A549 treated with CpdA at 1 μM for 4 hours (cell line): ENCODE results near the gene TK1. TPM values are rescaled to one million over a fixed set of nuclear protein-coding genes. Genes with fewer than 3 reads are reported as not detected.

Source experiments
- total RNA-seq: library from RNA; stranded (reverse); fragments of 200-300 nt; extraction: Qiagen RNA extraction; gene quantifications from 5 replicates; pipeline ENCODE4 v1.2.3, GENCODE V29; 2022; ENCODE audit warnings: low read depth

Gene TK1, protein sequence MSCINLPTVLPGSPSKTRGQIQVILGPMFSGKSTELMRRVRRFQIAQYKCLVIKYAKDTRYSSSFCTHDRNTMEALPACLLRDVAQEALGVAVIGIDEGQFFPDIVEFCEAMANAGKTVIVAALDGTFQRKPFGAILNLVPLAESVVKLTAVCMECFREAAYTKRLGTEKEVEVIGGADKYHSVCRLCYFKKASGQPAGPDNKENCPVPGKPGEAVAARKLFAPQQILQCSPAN
- total RNA-seq, result 213 to 277 TPM (median 227 TPM) in 5 replicates

GRCh38 chr17:78186692-78187595 is at the start of gene TK1, which contains the start of gene AFMID:
Gene TK1, minus strand, starts transcription at chr17:78187052. Its CDS starts 58 bp downstream, at chr17:78186994.
Gene AFMID, plus strand, starts transcription at chr17:78187362. Its CDS starts 9 bp downstream, at chr17:78187371.

DNA sequence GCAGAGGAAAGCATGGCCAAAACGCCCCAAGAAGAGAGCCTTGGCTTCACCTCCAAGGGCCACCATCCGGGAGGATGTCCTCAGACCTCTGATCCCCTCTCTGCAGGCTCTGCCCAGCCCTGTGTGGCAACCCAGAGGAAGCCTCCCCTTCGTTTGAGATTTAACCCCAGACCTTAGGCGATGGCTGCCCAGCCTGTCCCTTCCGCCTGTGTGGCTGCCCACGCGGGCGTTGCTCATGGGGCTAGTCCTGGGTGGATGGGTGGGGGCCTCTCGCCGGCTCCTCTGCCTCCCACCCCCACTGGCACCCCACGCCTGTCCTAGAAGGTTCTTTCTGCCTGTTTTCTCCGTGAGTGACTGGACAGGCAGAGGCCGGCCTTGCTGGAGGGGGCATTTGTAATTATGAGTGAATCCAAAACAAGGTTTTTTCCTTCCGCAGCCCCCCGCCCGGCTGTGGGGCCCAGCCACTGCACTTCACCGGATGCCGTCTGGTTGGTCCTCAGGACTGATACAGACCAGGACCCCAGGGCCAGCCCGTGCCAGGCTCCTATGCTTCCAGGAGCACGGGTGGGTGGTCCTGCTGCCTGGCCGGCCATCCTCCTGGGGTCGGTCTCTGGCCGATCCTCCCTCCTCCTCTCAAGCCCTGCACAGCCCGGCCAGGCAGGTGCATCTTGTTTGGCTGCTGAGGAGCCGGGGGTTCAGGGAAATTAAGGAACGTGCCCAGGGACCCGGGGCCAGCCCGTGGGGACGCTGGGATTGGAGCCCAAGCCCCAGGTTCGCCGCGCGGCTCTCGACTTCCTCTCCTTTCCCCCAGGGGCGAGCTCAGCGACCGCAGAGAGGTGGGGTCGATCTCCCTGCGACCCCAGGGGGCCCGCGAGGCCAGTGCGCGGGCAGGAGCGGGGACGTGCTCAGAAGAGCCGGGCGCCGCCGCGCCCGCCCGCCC is 44.4 kb upstream of the TK1 start, which contains the start of gene TMEM235:
Gene TMEM235, plus strand, starts transcription at position 636 of the 940 bp plus-strand sequence. CDS start 393 bp downstream, outside the sequence.

GRCh38 chr17:78214016-78214705 is 27.3 kb upstream of the TK1 start, which contains the start of gene BIRC5:
Gene BIRC5, plus strand, starts transcription at chr17:78214253. Its CDS starts 64 bp downstream, at chr17:78214317.

GRCh38 chr17:78168242-78168902 is 18.5 kb downstream of the TK1 start, which contains the start of gene SYNGR2:
Gene SYNGR2, plus strand, starts transcription at chr17:78168581. Its CDS starts 36 bp downstream, at chr17:78168617.

DNA sequence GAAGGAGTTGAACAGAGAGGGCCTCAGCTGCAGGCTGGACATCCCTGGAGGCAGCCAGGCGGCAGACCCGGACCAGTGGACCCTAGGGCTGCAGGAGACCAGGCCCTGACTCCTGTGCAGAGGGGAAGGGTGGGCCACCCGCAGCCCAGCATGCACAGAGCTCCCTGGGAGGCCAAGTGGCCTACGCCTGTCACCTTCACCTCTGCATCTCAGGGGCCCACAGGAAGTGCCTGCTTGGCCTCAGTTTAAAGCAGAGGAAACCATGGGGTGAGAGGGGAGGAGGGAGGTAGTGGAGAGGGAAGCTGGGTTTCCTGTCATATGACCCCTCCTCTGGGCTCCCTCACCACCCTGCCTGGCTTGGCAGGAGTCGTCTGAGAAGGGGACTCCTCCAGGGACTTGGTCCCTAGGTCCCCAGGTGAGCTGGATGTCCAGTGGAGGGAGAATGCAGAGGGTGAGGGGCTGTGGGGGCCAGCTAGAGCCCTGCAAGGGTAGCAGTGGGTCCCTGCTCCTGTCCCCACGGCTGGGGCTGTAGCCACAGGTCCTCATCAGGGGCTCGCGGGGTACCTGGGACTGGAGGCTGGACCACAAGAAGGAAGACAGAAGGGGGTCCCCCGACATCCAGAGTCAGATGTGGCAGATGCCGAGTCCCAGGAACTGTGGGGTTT is 56.3 kb downstream of the TK1 start, which contains the start of gene TMC8:
Gene TMC8, plus strand, starts transcription at position 335 of the 665 bp plus-strand sequence. CDS start 818 bp downstream, outside the sequence.

DNA sequence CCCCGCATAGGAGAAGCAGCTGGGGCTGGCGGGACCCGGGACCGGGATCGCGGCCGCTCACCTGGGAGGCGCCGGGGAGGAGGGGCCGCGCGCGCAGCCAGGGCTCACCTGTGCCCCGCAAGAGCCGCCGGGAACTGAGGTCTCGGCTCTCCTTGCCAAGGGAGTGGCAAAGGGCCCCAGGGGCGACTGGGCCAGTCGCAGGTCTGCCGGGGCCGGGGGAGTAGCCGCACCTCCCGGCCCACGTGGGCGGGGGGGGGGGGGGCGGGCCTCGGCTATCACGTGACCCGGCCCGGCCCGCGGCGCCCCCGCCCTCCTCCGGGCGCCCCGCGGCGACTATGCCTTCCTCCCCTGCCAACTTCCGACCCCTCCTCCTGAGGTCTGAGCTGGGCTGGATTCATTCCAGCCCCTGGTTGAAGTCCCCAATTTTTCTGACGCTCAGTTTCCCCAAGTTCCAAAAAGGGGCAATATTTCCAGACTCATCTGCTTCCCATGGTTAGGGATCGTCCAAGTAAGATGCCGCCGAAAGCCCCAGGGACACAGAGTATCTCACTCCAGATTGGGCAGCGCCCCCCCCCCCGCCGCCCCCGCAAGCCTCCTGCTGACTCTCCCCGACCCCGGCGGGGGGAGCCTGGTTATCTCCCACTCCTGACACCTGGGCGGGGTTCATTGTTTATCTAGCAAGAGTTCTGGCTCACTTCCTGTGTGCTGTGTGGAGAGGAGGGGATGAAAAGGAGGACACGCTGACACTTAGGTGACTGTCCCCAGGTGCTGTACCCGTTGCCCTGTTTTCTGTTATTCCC is 58.1 kb downstream of the TK1 start, which contains the start of gene TMC6:
Gene TMC6, minus strand, starts transcription at position 205 of the 800 bp plus-strand sequence. CDS start 1,923 bp downstream, outside the sequence.

Other genes starting within 250 kb of the TK1 start
- 1.4 to 2.5 TPM (median 2.4 TPM) in 5 replicates for gene TNRC6C, start 228.3 kb downstream of the TK1 start, total RNA-seq
- 8.5 to 11.4 TPM (median 10.5 TPM) in 5 replicates for gene TMC6, start 58.3 kb downstream of the TK1 start, total RNA-seq
- 0.22 to 0.43 TPM (median 0.38 TPM) in 5 replicates for gene TMC8, start 56.3 kb downstream of the TK1 start, total RNA-seq
- not detected in 5 replicates for gene C17orf99, start 40.7 kb downstream of the TK1 start, total RNA-seq
- gene SYNGR2, start 18.5 kb downstream of the TK1 start, total RNA-seq, result 110 to 207 TPM (median 195 TPM) in 5 replicates
- gene AFMID, start 310 bp upstream of the TK1 start, total RNA-seq, result 41.9 to 63.1 TPM (median 42.2 TPM) in 5 replicates
- 101 to 114 TPM (median 110 TPM) in 5 replicates for gene BIRC5, start 27.2 kb upstream of the TK1 start, total RNA-seq
- gene TMEM235, start 44.6 kb upstream of the TK1 start, total RNA-seq, result not detected in 5 replicates
- gene SOCS3, start 173.0 kb upstream of the TK1 start, total RNA-seq, result 33.3 to 47.2 TPM (median 40.3 TPM) in 5 replicates
- gene PGS1, start 191.6 kb upstream of the TK1 start, total RNA-seq, result 21.8 to 28.7 TPM (median 28.0 TPM) in 5 replicates